Spleen (tissue), 11 donors: ENCODE results near the gene CFAP77. TPM values are rescaled to one million over a fixed set of nuclear protein-coding genes. Genes with fewer than 3 reads are reported as not detected.

Source experiments
- DNase-seq: peaks from one replicate; pipeline ENCODE4 v3.0.0-alpha.2; 2020
- H3K27ac ChIP-seq, 8 donors: fragments of 200-600 bp; sonication (generic) in 7 of 8; 1 replicate in 4 of 8; 2 replicates in 4 of 8; pipeline versions ENCODE4 v1.5.0 to v1.8.0; 2016 to 2021; ENCODE audit warnings: inconsistent platforms in 4 of 8, mild to moderate bottlenecking in 4 of 8, moderate library complexity in 1 of 8
- H3K27me3 ChIP-seq, 7 donors: fragments of 200-600 bp; sonication (generic) in 6 of 7; replicated peaks in 1 of 7; 1 replicate in 4 of 7; 2 replicates in 3 of 7; pipeline versions ENCODE4 v1.5.0 to v1.8.0; 2016 to 2021; ENCODE audit warnings: inconsistent platforms in 3 of 7, mild to moderate bottlenecking in 1 of 7
- H3K36me3 ChIP-seq, 6 donors: fragments of 200-600 bp; sonication (generic) in 5 of 6; 1 replicate in 4 of 6; 2 replicates in 2 of 6; pipeline versions ENCODE4 v1.5.0 to v1.8.0; 2016 to 2021; ENCODE audit warnings: inconsistent platforms in 2 of 6
- H3K4me1 ChIP-seq, 6 donors: fragments of 200-600 bp; sonication (generic) in 5 of 6; 1 replicate in 3 of 6; 2 replicates in 3 of 6; pipeline versions ENCODE4 v1.5.0 to v1.8.0; 2016 to 2021; ENCODE audit warnings: inconsistent platforms in 3 of 6
- H3K4me3 ChIP-seq, 8 donors: fragments of 200-600 bp; sonication (generic) in 7 of 8; 1 replicate in 4 of 8; 2 replicates in 4 of 8; pipeline versions ENCODE4 v1.5.0 to v1.8.0; 2016 to 2021; ENCODE audit warnings: inconsistent platforms in 4 of 8, mild to moderate bottlenecking in 4 of 8, moderate library complexity in 2 of 8
- H3K9me3 ChIP-seq, 8 donors: fragments of 200-600 bp; sonication (generic) in 7 of 8; 1 replicate in 4 of 8; 2 replicates in 4 of 8; pipeline versions ENCODE4 v1.5.0 to v1.8.0; 2016 to 2021; ENCODE audit warnings: inconsistent platforms in 4 of 8
- CTCF ChIP-seq, 11 experiments: fragments of 200-600 bp in 7 of 11; fragments of 450-650 bp in 4 of 11; sonication (generic) in 4 of 11; IDR thresholded peaks in 8 of 11; conservative IDR thresholded peaks in 3 of 11; 1 replicate in 7 of 11; 2 replicates in 4 of 11; pipeline versions ENCODE4 v1.4.0 to v1.8.0; 2016 to 2021; ENCODE audit warnings: antibody characterized with exemption in 11 of 11, inconsistent platforms in 4 of 11, mild to moderate bottlenecking in 1 of 11
- POLR2A ChIP-seq, 3 donors: fragments of 450-650 bp; IDR thresholded peaks; one replicate each; pipeline ENCODE4 v1.5.1; 2017; ENCODE audit warnings: antibody characterized with exemption in 3 of 3, mild to moderate bottlenecking in 1 of 3
- POLR2AphosphoS5 ChIP-seq, 3 donors: sonication (generic); formaldehyde crosslinking; IDR thresholded peaks; one replicate each; pipeline ENCODE4 v1.5.1; 2017; ENCODE audit warnings: antibody characterized with exemption in 3 of 3
- WGBS, 5 donors: extraction: QIAGEN DNeasy Blood & Tissue Kit in 3 of 5; methylation state at CpG; one replicate each; pipeline versions ENCODE4 v1.1.5 to v1.1.7; 2013 to 2018; 5-methylcytosine and 5-hydroxymethylcytosine counted together
- intact Hi-C: fragments of 100-400 bp; cut with DNase I; formaldehyde crosslinking; loops from one replicate; pipeline ENCODE4 v1.15.0; 2023; ENCODE audit warnings: low total_unique reads
- polyA plus RNA-seq, 3 donors: library from polyadenylated mRNA; stranded (reverse); fragments of 200-250 nt; gene quantifications; one replicate each; pipeline ENCODE4 v1.2.1, GENCODE V29; 2013
- total RNA-seq, 7 donors: library from RNA; depleted of rRNA in 3 of 7; stranded (reverse); fragments of >200 nt in 3 of 7; fragmentation: NEBNext Ultra II Directional in 4 of 7; extraction: Animal tissue kit (Norgen Biotek cat#: 25700) in 4 of 7; gene quantifications; one replicate each; pipeline versions ENCODE4 v1.1.0 to v1.2.1, GENCODE V29; 2016 to 2021
- donor health status: healthy with polysubstance abuse.
- donor health status: DM: no; HTN: no; CAD: no; lungs with moderate emphysema.
- donor health status: DM: no; HTN: no; CAD: no.
- donor health status: Bipolar disorder and iron deficiency.
- donor health status: healthy.
- donor health status: DM: no; HTN: no; CAD: no.
- donor health status: DM: yes; HTN: yes; CAD: no.

Gene CFAP77
- total and polyA plus RNA-seq, 10 donors: 0.06 TPM; not detected in 9

GRCh38 chr9:132534832-132535231 lies 124.8 kb downstream of the CFAP77 start:
- Histone ChIP-seq H3K36me3 (no peaks in the 10 kb centered on the region), H3K27ac (no peak overlapping the region), H3K27me3 (peaks cover 0 to 34% (median 0%) of the 10 kb centered on the region in 7 donors), H3K4me1 (no peaks in the 10 kb centered on the region), H3K4me3 (no peak overlapping the region), H3K9me3 (peaks cover 0 to 16% (median 12%) of the 10 kb centered on the region in 8 donors)
- DNase-seq: no peak
- intact Hi-C loops: no loop called here
- TF ChIP-seq POLR2A (IDR thresholded peaks at IDR 0.05) (no peak), CTCF (IDR thresholded peaks at IDR 0.05 in 8 of 11, conservative IDR thresholded peaks at IDR 0.05 in 3 of 11) (no peak), POLR2AphosphoS5 (IDR thresholded peaks at IDR 0.05) (no peak)
- 84 to 96% (median 92%) methylated on average over 2 of the region's 2 CpGs for WGBS, 5 donors

GRCh38 chr9:132536124-132536523 lies 126.1 kb downstream of the CFAP77 start:
- Histone ChIP-seq H3K27ac (no peak overlapping the region), H3K9me3 (peaks cover 0 to 16% (median 12%) of the 10 kb centered on the region in 8 donors), H3K4me1 (no peaks in the 10 kb centered on the region), H3K27me3 (peaks cover 0 to 24% (median 0%) of the 10 kb centered on the region in 7 donors), H3K36me3 (no peaks in the 10 kb centered on the region), H3K4me3 (no peak overlapping the region)
- WGBS, 5 donors: 58 to 79% (median 74%) methylated on average over 1 of the region's 1 CpG
- intact Hi-C loops: no loop called here
- TF ChIP-seq POLR2AphosphoS5 (IDR thresholded peaks at IDR 0.05) (no peak), CTCF (IDR thresholded peaks at IDR 0.05 in 8 of 11, conservative IDR thresholded peaks at IDR 0.05 in 3 of 11) (no peak)
- no peak for DNase-seq

GRCh38 chr9:132537352-132537751 lies 127.3 kb downstream of the CFAP77 start:
- 83 to 94% (median 91%) methylated on average over 12 of the region's 12 CpGs for WGBS, 5 donors
- DNase-seq: no peak
- peaks cover 0 to 16% (median 12%) of the 10 kb centered on the region in 8 donors for H3K9me3 ChIP-seq
- H3K4me1 ChIP-seq: no peaks in the 10 kb centered on the region
- TF ChIP-seq POLR2AphosphoS5 (IDR thresholded peaks at IDR 0.05) (no peak), CTCF (IDR thresholded peaks at IDR 0.05 in 8 of 11, conservative IDR thresholded peaks at IDR 0.05 in 3 of 11) (no peak), POLR2A (IDR thresholded peaks at IDR 0.05) (no peak)
- H3K4me3 ChIP-seq: no peak overlapping the region
- intact Hi-C loops: no loop called here
- peaks cover 0 to 12% (median 0%) of the 10 kb centered on the region in 7 donors for H3K27me3 ChIP-seq
- no peak overlapping the region for H3K27ac ChIP-seq
- no peaks in the 10 kb centered on the region for H3K36me3 ChIP-seq

- no peaks in the 10 kb centered on the region for H3K36me3 ChIP-seq
- TF ChIP-seq POLR2A (IDR thresholded peaks at IDR 0.05) (no peak), CTCF (IDR thresholded peaks at IDR 0.05 in 8 of 11, conservative IDR thresholded peaks at IDR 0.05 in 3 of 11) (no peak), POLR2AphosphoS5 (IDR thresholded peaks at IDR 0.05) (no peak)
- H3K27ac ChIP-seq: no peak overlapping the region
- H3K27me3 ChIP-seq: peaks cover 0 to 5% (median 0%) of the 10 kb centered on the region in 7 donors
- 69 to 76% (median 72%) methylated on average over 8 of the region's 8 CpGs for WGBS, 5 donors
- H3K4me1 ChIP-seq: no peaks in the 10 kb centered on the region
- no peak for DNase-seq
- intact Hi-C loops: no loop called here
- H3K4me3 ChIP-seq: no peak overlapping the region
- H3K9me3 ChIP-seq: peaks cover 0 to 16% (median 12%) of the 10 kb centered on the region in 8 donors
Measured at GRCh38 chr9:132538071-132538470, 128.1 kb downstream of the CFAP77 start.
